NCI-H187 treated with DMSO at 0.1 percent for 48 hours (cell line): Measurements from ENCODE around the gene GEN1.

Experiments
- DNase-seq: peaks from one replicate; lab custom pipeline; 2025; lab: John Stamatoyannopoulos, UW

The GEN1 gene

GRCh38 chr2:17827785-17828184 lies 73.8 kb downstream of the GEN1 start:
- DNase-seq = no peak

- no peak for DNase-seq
Observed at GRCh38 chr2:17830053-17831034, 76.4 kb downstream of the GEN1 start.

GRCh38 chr2:17835516-17835915 lies 81.6 kb downstream of the GEN1 start:
- DNase-seq = no peak
